Measurements from ENCODE around the gene HIGD1B.

- TF ChIP-seq CTCF (IDR thresholded peaks at IDR 0.05 in 4 of 5, conservative IDR thresholded peaks at IDR 0.05 in 1 of 5) (no peak), POLR2A (IDR thresholded peaks at IDR 0.05) (no peak)
These were observed 21.4 kb upstream of the HIGD1B start for GRCh38 chr17:44826123-44826790.
